A549 (cell line): ENCODE results near the gene VDAC2. TPM values are rescaled to one million over a fixed set of nuclear protein-coding genes. Genes with fewer than 3 reads are reported as not detected.
A peak's percentile ranks its signal among the peaks of the same experiment; 100 is the strongest.

Experiments
- ATAC-seq, 2 experiments: fragments of 200-7000 bp in 1 of 2; fragments of >200 bp in 1 of 2; cut with Nextera tagmentation in 1 of 2; cut with Tn5 transposase in 1 of 2; 3 replicates each; pipeline versions ENCODE4 v1.8.0 to v1.9.1; 2018 to 2020; ENCODE audit warnings: mild to moderate bottlenecking in 1 of 2, moderate library complexity in 1 of 2
- CTCF ChIA-PET: fragments of 300-600 bp; sonication (Branson Sonifier 250); formaldehyde crosslinking; extraction: SDS; loops from one replicate; lab custom pipeline; 2021; ENCODE audit warnings: antibody characterized with exemption, inconsistent platforms; lab: Yijun Ruan, JAX
- POLR2A ChIA-PET: fragments of 350-600 bp; formaldehyde crosslinking; extraction: SDS; loops from one replicate; lab custom pipeline; 2021; ENCODE audit warnings: antibody characterized with exemption, inconsistent platforms; lab: Yijun Ruan, JAX
- DNase-seq, 2 experiments: peaks; one replicate each; pipeline versions ENCODE4 v3.0.0 to v3.0.0-alpha.2; 2011 to 2016; ENCODE audit warnings: low read depth in 1 of 2, low spot score in 1 of 2
- FAIRE-seq: peaks from 2 replicates; lab custom pipeline; 2011; peaks lifted over from hg19 to GRCh38; lab: Jason Lieb, UNC
- H3K27ac ChIP-seq, 2 experiments: fragments of >200 bp; sonication (Bioruptor Twin); formaldehyde crosslinking; 3 replicates each; pipeline ENCODE4 v1.5.1; 2016 to 2017
- H3K4me1 ChIP-seq: fragments of >200 bp; sonication (Bioruptor Twin); formaldehyde crosslinking; 3 replicates; pipeline ENCODE4 v1.6.1; 2016
- H3K4me2 ChIP-seq: fragments of >200 bp; sonication (Bioruptor Twin); formaldehyde crosslinking; 3 replicates; pipeline ENCODE4 v1.6.1; 2016
- H3K4me3 ChIP-seq: fragments of >200 bp; sonication (Bioruptor Twin); formaldehyde crosslinking; 3 replicates; pipeline ENCODE4 v1.5.1; 2016
- H3K9me3 ChIP-seq: fragments of >200 bp; sonication (Bioruptor Twin); formaldehyde crosslinking; 3 replicates; pipeline ENCODE4 v1.6.1; 2016
- CBX8 ChIP-seq: fragments of 200-600 bp; sonication (generic); IDR thresholded peaks from 2 replicates; pipeline ENCODE4 v1.6.1; 2016
- ESRRA ChIP-seq: fragments of 150-350 bp; IDR thresholded peaks from 2 replicates; pipeline ENCODE4 v1.6.1; 2014; ENCODE audit warnings: mild to moderate bottlenecking, low read length, borderline replicate concordance
- FOSL2 ChIP-seq, 2 experiments: fragments of 450-650 bp in 1 of 2; fragments of >200 bp in 1 of 2; sonication (Bioruptor Twin) in 1 of 2; formaldehyde crosslinking; IDR thresholded peaks; 2 replicates each; pipeline versions ENCODE4 v1.5.0 to v1.6.1; 2016 to 2020; ENCODE audit warnings: mild to moderate bottlenecking in 1 of 2, moderate library complexity in 1 of 2
- HEYL ChIP-seq: fragments of 250-450 bp; sonication (Bioruptor Pico); IDR thresholded peaks from 2 replicates; pipeline ENCODE4 v1.8.0; 2021; ENCODE audit warnings: mild to moderate bottlenecking, moderate library complexity
- HOXA7 ChIP-seq: fragments of 250-450 bp; sonication (Bioruptor Pico); IDR thresholded peaks from 2 replicates; pipeline ENCODE4 v1.5.0; 2020; ENCODE audit warnings: mild to moderate bottlenecking, moderate library complexity
- HOXB5 ChIP-seq: fragments of 250-450 bp; sonication (Bioruptor Pico); IDR thresholded peaks from 2 replicates; pipeline ENCODE4 v1.5.0; 2020; ENCODE audit warnings: mild to moderate bottlenecking, moderate library complexity
- JUNB ChIP-seq: fragments of >200 bp; sonication (Bioruptor Twin); formaldehyde crosslinking; IDR thresholded peaks from 2 replicates; pipeline ENCODE4 v1.6.1; 2016
- MAZ ChIP-seq: fragments of 150-350 bp; IDR thresholded peaks from 2 replicates; pipeline ENCODE4 v1.6.1; 2014; ENCODE audit warnings: antibody characterized with exemption, low read depth, low read length, borderline replicate concordance
- RCOR1 ChIP-seq: fragments of 150-350 bp; IDR thresholded peaks from 2 replicates; pipeline ENCODE4 v1.6.1; 2014; ENCODE audit warnings: antibody characterized with exemption, low read length, low read depth
- SMC3 ChIP-seq: fragments of >200 bp; sonication (Bioruptor Twin); formaldehyde crosslinking; IDR thresholded peaks from 3 replicates; pipeline ENCODE4 v1.6.1; 2018; ENCODE audit warnings: inconsistent platforms
- SREBF2 ChIP-seq: fragments of 450-650 bp; IDR thresholded peaks from 2 replicates; pipeline ENCODE4 v1.6.1; 2014; ENCODE audit warnings: mild to moderate bottlenecking, moderate library complexity
- WGBS: methylation state at CpG from one replicate; pipeline ENCODE4 v1.1.6; 2017; ENCODE audit errors: missing lambda C conversion rate; 5-methylcytosine and 5-hydroxymethylcytosine counted together
- polyA plus RNA-seq, 4 experiments: library from polyadenylated mRNA; depleted of rRNA in 3 of 4; stranded (reverse); fragments of >200 nt; fragmentation: RNase III in 1 of 4; extraction: RNeasy Plus Mini Kit Qiagen cat#74134 plus additional on column Dnase treatment in 1 of 4; gene quantifications; 2 replicates in 3 of 4; 3 replicates in 1 of 4; pipeline ENCODE4 v1.2.3, GENCODE V29; 2011 to 2017
- TF ChIP-seq, protein P1 (sequence below): IDR thresholded peaks from 2 replicates; pipeline ENCODE4 v1.6.1; 2012
- TF ChIP-seq, protein P2 (sequence below): fragments of >200 bp; sonication (Bioruptor Twin); formaldehyde crosslinking; IDR thresholded peaks from 3 replicates; pipeline ENCODE4 v1.5.1; 2016
- TF ChIP-seq, protein P3 (sequence below): fragments of >200 bp; sonication (Bioruptor Twin); formaldehyde crosslinking; IDR thresholded peaks from 3 replicates; pipeline ENCODE4 v1.6.1; 2016
- TF ChIP-seq, protein P4 (sequence below): IDR thresholded peaks from 2 replicates; pipeline ENCODE4 v1.6.1; 2012
- TF ChIP-seq, protein P5 (sequence below): fragments of 200-600 bp; sonication (generic); IDR thresholded peaks from 2 replicates; pipeline ENCODE4 v1.6.1; 2016; ENCODE audit warnings: antibody characterized with exemption, mild to moderate bottlenecking, moderate library complexity
- TF ChIP-seq, protein P6 (sequence below): IDR thresholded peaks from 2 replicates; pipeline ENCODE4 v1.6.1; 2012; ENCODE audit warnings: low read depth, borderline replicate concordance

VDAC2 gene
- polyA plus RNA-seq, 2 of the 4 experiments (the other 2 are of a cell fraction): 273 to 285 TPM

DNA sequence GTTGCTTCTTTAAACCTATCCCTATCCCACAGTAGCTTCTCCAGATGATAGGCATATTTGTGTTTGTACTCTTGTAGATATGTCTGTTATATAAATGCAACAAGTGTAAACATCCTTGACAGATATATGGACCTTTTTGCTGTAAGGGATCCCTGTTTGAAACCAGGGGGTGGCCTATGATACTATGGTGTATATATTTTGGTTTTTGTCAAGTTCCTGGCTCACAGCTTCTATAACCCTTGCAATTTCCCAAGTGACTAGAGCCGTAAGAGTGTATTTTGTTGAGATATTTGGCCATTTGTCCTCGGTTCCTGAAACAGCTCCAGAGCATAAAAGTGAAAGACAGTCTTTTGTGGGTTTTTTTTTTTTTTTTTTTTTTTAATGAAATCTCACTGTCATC, 15.5 kb downstream of the VDAC2 start:
- Histone ChIP-seq H3K4me1 (peaks cover 84% of the 10 kb centered on the region), H3K4me2 (peak overlapping the region; percentile 61), H3K4me3 (no peak overlapping the region), H3K27ac (peak overlapping the region; percentile 29 to 60; a peak in 3 of 6 replicates), H3K9me3 (no peaks in the 10 kb centered on the region)
- no peak for FAIRE-seq
- CTCF ChIA-PET: interaction anchor here (0.6 to 22.8 kb wide), 5 partner anchors 9 to 117 kb away, joined by 3 to 479 read pairs (median 53); partner anchors contain the start of gene COMTD1
- POLR2A ChIA-PET: interaction anchor here (0.7 to 3.2 kb wide), 4 partner anchors 8 to 15 kb away, joined by 3 to 32 read pairs (median 4); partner anchors contain the start of gene VDAC2
- 85% methylated on average over 2 of the region's 2 CpGs for WGBS
- no peak for ATAC-seq
- TF ChIP-seq, protein P1, sequence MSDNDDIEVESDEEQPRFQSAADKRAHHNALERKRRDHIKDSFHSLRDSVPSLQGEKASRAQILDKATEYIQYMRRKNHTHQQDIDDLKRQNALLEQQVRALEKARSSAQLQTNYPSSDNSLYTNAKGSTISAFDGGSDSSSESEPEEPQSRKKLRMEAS: no peak
- TF ChIP-seq ESRRA (no peak), CBX8 (no peak), HOXB5 (no peak), FOSL2 (IDR thresholded peaks at IDR 0.05) (no peak), FOSL2 (CRISPR knock-in tag; IDR thresholded peaks at IDR 0.05) (no peak), SMC3 (no peak), RCOR1 (no peak), JUNB (no peak)
- TF ChIP-seq, protein P2, sequence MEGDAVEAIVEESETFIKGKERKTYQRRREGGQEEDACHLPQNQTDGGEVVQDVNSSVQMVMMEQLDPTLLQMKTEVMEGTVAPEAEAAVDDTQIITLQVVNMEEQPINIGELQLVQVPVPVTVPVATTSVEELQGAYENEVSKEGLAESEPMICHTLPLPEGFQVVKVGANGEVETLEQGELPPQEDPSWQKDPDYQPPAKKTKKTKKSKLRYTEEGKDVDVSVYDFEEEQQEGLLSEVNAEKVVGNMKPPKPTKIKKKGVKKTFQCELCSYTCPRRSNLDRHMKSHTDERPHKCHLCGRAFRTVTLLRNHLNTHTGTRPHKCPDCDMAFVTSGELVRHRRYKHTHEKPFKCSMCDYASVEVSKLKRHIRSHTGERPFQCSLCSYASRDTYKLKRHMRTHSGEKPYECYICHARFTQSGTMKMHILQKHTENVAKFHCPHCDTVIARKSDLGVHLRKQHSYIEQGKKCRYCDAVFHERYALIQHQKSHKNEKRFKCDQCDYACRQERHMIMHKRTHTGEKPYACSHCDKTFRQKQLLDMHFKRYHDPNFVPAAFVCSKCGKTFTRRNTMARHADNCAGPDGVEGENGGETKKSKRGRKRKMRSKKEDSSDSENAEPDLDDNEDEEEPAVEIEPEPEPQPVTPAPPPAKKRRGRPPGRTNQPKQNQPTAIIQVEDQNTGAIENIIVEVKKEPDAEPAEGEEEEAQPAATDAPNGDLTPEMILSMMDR: no peak
- DNase-seq: no peak

DNA sequence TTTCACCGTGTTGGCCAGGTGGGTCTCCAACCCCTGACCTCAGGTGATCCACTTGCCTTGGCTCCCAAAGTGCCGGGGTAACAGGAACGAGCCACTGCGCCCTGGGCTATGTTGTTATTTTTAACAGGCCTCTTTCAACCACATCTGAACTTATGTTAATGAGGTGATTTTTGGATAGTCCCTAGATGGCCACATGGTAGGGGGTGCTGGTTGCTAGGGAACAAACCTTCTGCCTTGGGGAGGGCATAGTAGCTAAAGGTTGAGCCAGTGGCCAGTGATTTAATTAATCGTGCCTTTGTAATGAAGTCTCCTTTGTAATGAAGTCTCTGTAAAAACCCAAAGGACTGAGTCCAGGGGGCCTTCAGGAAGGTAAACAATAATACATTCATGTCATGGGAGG, 16.1 kb downstream of the VDAC2 start:
- CTCF ChIA-PET: interaction anchor here (7.3 to 22.8 kb wide), 3 partner anchors 9 to 42 kb away, joined by 53 to 479 read pairs (median 80); partner anchors contain the start of gene COMTD1
- peak overlapping the region in 1 of 2 experiments; percentile 32; a peak in 3 of 6 replicates for H3K27ac ChIP-seq

DNA sequence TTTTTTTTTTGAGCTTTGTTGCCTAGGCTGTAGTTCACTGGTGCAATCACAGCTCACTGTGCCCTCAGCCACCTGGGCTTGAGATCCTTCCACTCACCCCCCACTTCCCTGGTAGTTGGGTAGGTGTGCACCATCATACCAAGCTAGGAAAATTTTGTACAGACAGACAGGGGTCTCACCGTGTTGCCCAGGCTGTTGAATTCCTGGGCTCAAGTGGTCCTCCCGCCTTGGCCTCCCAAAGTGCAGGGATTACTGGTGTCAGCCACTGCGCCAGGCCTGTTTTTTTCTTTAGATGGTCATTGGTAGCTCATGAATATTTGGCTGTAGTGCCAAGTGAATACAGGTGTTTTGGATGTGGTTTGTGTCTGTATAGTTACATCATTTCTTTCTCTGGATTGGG, 17.7 kb downstream of the VDAC2 start:
- CTCF ChIA-PET: interaction anchor here (0.8 to 22.8 kb wide), 6 partner anchors 8 to 114 kb away, joined by 3 to 479 read pairs (median 4); partner anchors contain the start of gene VDAC2
- Histone ChIP-seq H3K4me1 (peaks cover 80% of the 10 kb centered on the region), H3K9me3 (no peaks in the 10 kb centered on the region), H3K4me3 (no peak overlapping the region), H3K27ac (peak overlapping the region in 1 of 2 experiments; percentile 68; a peak in 3 of 6 replicates), H3K4me2 (peak overlapping the region; percentile 61)
- 100% methylated on average over 3 of the region's 3 CpGs for WGBS
- DNase-seq (no peak), ATAC-seq (no peak), FAIRE-seq (no peak)
- POLR2A ChIA-PET: interaction anchor here (0.6 kb wide), 1 partner anchor 17 kb away, joined by 3 read pairs; the partner anchor contains the start of gene VDAC2
- no peak for TF ChIP-seq HEYL
- TF ChIP-seq, protein P2: no peak
- TF ChIP-seq HOXA7 (CRISPR knock-in tag): no peak
- TF ChIP-seq, protein P3, sequence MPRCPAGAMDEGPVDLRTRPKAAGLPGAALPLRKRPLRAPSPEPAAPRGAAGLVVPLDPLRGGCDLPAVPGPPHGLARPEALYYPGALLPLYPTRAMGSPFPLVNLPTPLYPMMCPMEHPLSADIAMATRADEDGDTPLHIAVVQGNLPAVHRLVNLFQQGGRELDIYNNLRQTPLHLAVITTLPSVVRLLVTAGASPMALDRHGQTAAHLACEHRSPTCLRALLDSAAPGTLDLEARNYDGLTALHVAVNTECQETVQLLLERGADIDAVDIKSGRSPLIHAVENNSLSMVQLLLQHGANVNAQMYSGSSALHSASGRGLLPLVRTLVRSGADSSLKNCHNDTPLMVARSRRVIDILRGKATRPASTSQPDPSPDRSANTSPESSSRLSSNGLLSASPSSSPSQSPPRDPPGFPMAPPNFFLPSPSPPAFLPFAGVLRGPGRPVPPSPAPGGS: no peak
- TF ChIP-seq SREBF2: no peak
- TF ChIP-seq MAZ: no peak
- TF ChIP-seq, protein P4, sequence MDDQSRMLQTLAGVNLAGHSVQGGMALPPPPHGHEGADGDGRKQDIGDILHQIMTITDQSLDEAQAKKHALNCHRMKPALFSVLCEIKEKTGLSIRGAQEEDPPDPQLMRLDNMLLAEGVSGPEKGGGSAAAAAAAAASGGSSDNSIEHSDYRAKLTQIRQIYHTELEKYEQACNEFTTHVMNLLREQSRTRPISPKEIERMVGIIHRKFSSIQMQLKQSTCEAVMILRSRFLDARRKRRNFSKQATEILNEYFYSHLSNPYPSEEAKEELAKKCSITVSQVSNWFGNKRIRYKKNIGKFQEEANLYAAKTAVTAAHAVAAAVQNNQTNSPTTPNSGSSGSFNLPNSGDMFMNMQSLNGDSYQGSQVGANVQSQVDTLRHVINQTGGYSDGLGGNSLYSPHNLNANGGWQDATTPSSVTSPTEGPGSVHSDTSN: no peak
- TF ChIP-seq, protein P5, sequence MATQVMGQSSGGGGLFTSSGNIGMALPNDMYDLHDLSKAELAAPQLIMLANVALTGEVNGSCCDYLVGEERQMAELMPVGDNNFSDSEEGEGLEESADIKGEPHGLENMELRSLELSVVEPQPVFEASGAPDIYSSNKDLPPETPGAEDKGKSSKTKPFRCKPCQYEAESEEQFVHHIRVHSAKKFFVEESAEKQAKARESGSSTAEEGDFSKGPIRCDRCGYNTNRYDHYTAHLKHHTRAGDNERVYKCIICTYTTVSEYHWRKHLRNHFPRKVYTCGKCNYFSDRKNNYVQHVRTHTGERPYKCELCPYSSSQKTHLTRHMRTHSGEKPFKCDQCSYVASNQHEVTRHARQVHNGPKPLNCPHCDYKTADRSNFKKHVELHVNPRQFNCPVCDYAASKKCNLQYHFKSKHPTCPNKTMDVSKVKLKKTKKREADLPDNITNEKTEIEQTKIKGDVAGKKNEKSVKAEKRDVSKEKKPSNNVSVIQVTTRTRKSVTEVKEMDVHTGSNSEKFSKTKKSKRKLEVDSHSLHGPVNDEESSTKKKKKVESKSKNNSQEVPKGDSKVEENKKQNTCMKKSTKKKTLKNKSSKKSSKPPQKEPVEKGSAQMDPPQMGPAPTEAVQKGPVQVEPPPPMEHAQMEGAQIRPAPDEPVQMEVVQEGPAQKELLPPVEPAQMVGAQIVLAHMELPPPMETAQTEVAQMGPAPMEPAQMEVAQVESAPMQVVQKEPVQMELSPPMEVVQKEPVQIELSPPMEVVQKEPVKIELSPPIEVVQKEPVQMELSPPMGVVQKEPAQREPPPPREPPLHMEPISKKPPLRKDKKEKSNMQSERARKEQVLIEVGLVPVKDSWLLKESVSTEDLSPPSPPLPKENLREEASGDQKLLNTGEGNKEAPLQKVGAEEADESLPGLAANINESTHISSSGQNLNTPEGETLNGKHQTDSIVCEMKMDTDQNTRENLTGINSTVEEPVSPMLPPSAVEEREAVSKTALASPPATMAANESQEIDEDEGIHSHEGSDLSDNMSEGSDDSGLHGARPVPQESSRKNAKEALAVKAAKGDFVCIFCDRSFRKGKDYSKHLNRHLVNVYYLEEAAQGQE: no peak

More for the DNA sequence above, 16.1 kb downstream of the VDAC2 start:
- H3K4me3 ChIP-seq: no peak overlapping the region
- H3K9me3 ChIP-seq: no peaks in the 10 kb centered on the region
- H3K4me2 ChIP-seq: peak overlapping the region; percentile 9; the same call in 2 of the 3 replicates
- WGBS: 84% methylated on average over 5 of the region's 5 CpGs
- FAIRE-seq (no peak), ATAC-seq (no peak), DNase-seq (no peak)
- peaks cover 84% of the 10 kb centered on the region for H3K4me1 ChIP-seq
- POLR2A ChIA-PET: interaction anchor here (0.7 to 3.2 kb wide), 2 partner anchors 8 to 16 kb away, joined by 3 to 32 read pairs; partner anchors contain the start of gene VDAC2
- TF ChIP-seq, protein P6, sequence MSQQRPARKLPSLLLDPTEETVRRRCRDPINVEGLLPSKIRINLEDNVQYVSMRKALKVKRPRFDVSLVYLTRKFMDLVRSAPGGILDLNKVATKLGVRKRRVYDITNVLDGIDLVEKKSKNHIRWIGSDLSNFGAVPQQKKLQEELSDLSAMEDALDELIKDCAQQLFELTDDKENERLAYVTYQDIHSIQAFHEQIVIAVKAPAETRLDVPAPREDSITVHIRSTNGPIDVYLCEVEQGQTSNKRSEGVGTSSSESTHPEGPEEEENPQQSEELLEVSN: no peak
- TF ChIP-seq, protein P3: no peak
